CD4-positive, alpha-beta memory T cell (primary cell): Measurements from ENCODE around the gene VSTM2B. TPM values are rescaled to one million over a fixed set of nuclear protein-coding genes. Genes with fewer than 3 reads are reported as not detected.

Experiments used
- CTCF ChIA-PET: fragments of 350-600 bp; sonication (Branson Sonifier 250); formaldehyde crosslinking; loops from one replicate; lab custom pipeline; 2021; ENCODE audit warnings: inconsistent platforms; ENCODE audit not compliant: partially characterized antibody; lab: Charles Lee
- POLR2A ChIA-PET: fragments of 350-600 bp; sonication (Branson Sonifier 250); formaldehyde crosslinking; loops from one replicate; lab custom pipeline; 2021; ENCODE audit not compliant: partially characterized antibody; lab: Charles Lee
- DNase-seq, 5 donors: peaks; one replicate each; pipeline versions ENCODE4 v3.0.0 to v3.0.0-alpha.2; 2020 to 2022; ENCODE audit warnings: mixed read lengths in 1 of 5
- H3K27ac ChIP-seq: one replicate; pipeline ENCODE4 v1.7.0; 2013; ENCODE audit warnings: low read depth, low read length
- H3K27me3 ChIP-seq: 2 replicates; pipeline ENCODE4 v1.7.0; 2013; ENCODE audit warnings: mild to moderate bottlenecking, low read length, moderate library complexity; ENCODE audit not compliant: insufficient read depth
- H3K36me3 ChIP-seq: 2 replicates; pipeline ENCODE4 v1.7.0; 2013; ENCODE audit warnings: mild to moderate bottlenecking, low read length, moderate library complexity; ENCODE audit not compliant: insufficient read depth
- H3K4me1 ChIP-seq: 2 replicates; pipeline ENCODE4 v1.7.0; 2013; ENCODE audit warnings: mild to moderate bottlenecking, low read length, moderate library complexity; ENCODE audit not compliant: insufficient read depth
- H3K4me3 ChIP-seq, 2 donors: one replicate each; pipeline ENCODE4 v1.7.0; 2013; ENCODE audit warnings: low read length in 2 of 2, mild to moderate bottlenecking in 1 of 2
- H3K9me3 ChIP-seq, 2 donors: one replicate each; pipeline ENCODE4 v1.7.0; 2013; ENCODE audit warnings: low read length in 2 of 2, control low read depth in 1 of 2; ENCODE audit not compliant: control insufficient read depth in 1 of 2
- H3K27ac Mint-ChIP-seq, 7 donors: one replicate each; pipeline ENCODE4 v1.8.0; 2020 to 2021; ENCODE audit warnings: mixed read lengths in 7 of 7, mild to moderate bottlenecking in 6 of 7, inconsistent platforms in 3 of 7, moderate library complexity in 3 of 7
- H3K27me3 Mint-ChIP-seq, 2 donors: one replicate each; pipeline ENCODE4 v1.8.0; 2020 to 2021; ENCODE audit warnings: mixed read lengths in 2 of 2
- H3K36me3 Mint-ChIP-seq, 2 donors: one replicate each; pipeline ENCODE4 v1.8.0; 2020 to 2021; ENCODE audit warnings: mixed read lengths in 2 of 2, inconsistent platforms in 1 of 2, mild to moderate bottlenecking in 1 of 2
- H3K4me1 Mint-ChIP-seq, 4 donors: one replicate each; pipeline ENCODE4 v1.8.0; 2020 to 2021; ENCODE audit warnings: mixed read lengths in 4 of 4, mild to moderate bottlenecking in 1 of 4
- H3K4me3 Mint-ChIP-seq, 8 donors: one replicate each; pipeline ENCODE4 v1.8.0; 2020 to 2021; ENCODE audit warnings: mixed read lengths in 8 of 8, mild to moderate bottlenecking in 7 of 8, moderate library complexity in 6 of 8, inconsistent platforms in 3 of 8
- H3K9me3 Mint-ChIP-seq, 8 donors: one replicate each; pipeline ENCODE4 v1.8.0; 2020 to 2021; ENCODE audit warnings: mixed read lengths in 8 of 8, mild to moderate bottlenecking in 5 of 8, inconsistent platforms in 3 of 8, moderate library complexity in 1 of 8
- intact Hi-C: fragments of 100-400 bp; cut with micrococcal nuclease; formaldehyde crosslinking; loops from one replicate; pipeline ENCODE4 v1.15.1; 2023
- polyA plus RNA-seq, 2 donors: library from polyadenylated mRNA; unstranded; fragments of 300-500 nt; fragmentation: Illumina TruSeq; gene quantifications; one replicate each; pipeline ENCODE4 v1.2.3, GENCODE V29; 2021
- total RNA-seq, 2 experiments: library from RNA; stranded (reverse); gene quantifications; one replicate each; pipeline ENCODE4 v1.2.3, GENCODE V29; 2021

Gene VSTM2B
- total and polyA plus RNA-seq, 4 experiments from 2014 or later: not detected

DNA sequence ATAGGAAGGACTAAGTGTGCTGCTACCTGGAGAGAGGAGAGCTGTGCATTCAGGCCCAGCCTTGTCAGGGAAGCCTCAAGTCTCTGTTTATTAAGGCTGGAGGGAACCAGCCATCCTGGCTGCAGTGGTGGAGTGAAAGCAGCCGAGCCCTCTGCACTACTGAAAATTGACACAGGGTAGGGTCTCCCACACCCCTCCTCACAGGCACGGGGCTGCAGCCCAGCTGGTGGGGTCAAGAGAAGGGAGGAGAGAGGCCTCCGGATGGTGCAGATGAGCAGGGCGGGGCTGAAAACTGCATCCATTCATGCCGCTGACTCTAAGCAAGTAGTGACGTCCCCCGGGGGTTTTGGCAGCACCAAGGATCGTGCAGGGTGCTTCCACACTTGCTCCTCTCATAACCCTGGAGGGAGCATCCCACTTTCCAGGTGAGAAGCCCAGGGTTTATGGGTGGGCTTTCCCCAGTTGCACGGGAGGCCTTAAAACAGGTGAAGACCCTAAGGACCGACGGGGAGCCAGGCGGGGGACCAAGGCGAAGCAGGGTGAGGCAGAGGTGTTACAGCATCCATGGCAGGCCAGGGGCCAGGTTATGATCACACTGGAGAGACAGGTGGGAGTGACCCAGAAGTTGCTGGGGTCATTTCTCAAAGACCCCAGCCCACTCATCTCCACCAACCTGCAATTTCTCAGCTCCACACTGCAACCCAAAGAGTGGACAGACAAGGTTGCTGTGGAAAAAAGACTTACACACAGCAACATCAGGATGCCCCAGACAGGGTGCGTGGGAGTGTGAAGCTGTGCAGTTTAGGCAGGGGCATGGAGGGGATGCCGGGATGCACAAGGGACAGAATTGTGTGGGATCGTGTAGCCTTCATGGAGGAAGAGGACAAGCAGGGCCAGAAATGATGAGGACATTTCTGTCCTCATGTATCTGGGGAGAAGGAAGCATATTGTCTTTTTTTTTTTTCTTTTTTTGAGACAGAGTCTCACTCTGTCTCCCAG is 36.8 kb downstream of the VSTM2B start:
- Histone ChIP-seq H3K4me1 (no peaks in the 10 kb centered on the region), H3K4me3 (no peak overlapping the region), H3K36me3 (no peaks in the 10 kb centered on the region), H3K9me3 (no peaks in the 10 kb centered on the region), H3K27ac (no peak overlapping the region), H3K27me3 (no peaks in the 10 kb centered on the region)
- POLR2A ChIA-PET: no interaction called here
- H3K36me3 Mint-ChIP-seq: peaks cover 0 to 4% of the 10 kb centered on the region in 2 donors
- peak overlapping the region in 1 of 7 donors; percentile 47 for H3K27ac Mint-ChIP-seq
- no peak for DNase-seq
- no peak overlapping the region for H3K4me3 Mint-ChIP-seq
- intact Hi-C loops: no loop called here
- peaks cover 0 to 25% (median 15%) of the 10 kb centered on the region in 8 donors for H3K9me3 Mint-ChIP-seq
- CTCF ChIA-PET: no interaction called here
- peaks cover 0 to 6% (median under 1%) of the 10 kb centered on the region in 4 donors for H3K4me1 Mint-ChIP-seq
- H3K27me3 Mint-ChIP-seq: peaks cover 8 to 29% of the 10 kb centered on the region in 2 donors

GRCh38 chr19:29563486-29564101 is 37.8 kb downstream of the VSTM2B start:
- Mint-ChIP-seq H3K36me3 (peaks cover 0 to 4% of the 10 kb centered on the region in 2 donors), H3K9me3 (peaks cover 0 to 16% (median 11%) of the 10 kb centered on the region in 8 donors), H3K4me1 (peaks cover 0 to 6% (median under 1%) of the 10 kb centered on the region in 4 donors), H3K4me3 (no peak overlapping the region), H3K27ac (no peak overlapping the region), H3K27me3 (peaks cover 8 to 29% of the 10 kb centered on the region in 2 donors)
- no peaks in the 10 kb centered on the region for H3K36me3 ChIP-seq
- H3K27ac ChIP-seq: no peak overlapping the region
- intact Hi-C loops: no loop called here
- ChIA-PET POLR2A (no interaction called here), CTCF (no interaction called here)
- no peak overlapping the region for H3K4me3 ChIP-seq
- no peaks in the 10 kb centered on the region for H3K27me3 ChIP-seq
- H3K9me3 ChIP-seq: no peaks in the 10 kb centered on the region
- H3K4me1 ChIP-seq: no peaks in the 10 kb centered on the region
- no peak for DNase-seq

DNA sequence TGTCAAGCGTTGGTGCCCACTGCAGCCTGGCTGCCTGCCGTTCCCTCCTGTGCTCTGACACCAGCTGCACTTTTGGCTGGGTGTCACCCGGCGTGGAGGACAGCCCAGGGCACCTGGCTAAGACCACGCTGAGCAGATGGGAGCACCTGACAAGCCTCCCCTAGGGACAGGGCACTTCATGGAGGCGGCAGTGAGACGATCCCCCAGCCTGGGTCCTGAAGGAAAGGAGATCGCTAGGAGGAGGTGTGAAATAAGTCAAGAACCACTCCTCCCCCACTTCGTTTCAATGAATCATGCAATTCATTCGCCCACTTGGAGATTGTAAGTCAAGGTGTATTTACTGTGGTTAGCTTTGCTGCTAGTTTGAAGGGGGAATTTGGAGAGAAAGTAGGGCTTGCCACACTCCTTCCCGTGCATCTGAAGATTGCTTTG is 38.8 kb downstream of the VSTM2B start:
- intact Hi-C loops: no loop called here
- H3K4me1 Mint-ChIP-seq: peaks cover 0 to 6% (median under 1%) of the 10 kb centered on the region in 4 donors
- H3K27ac Mint-ChIP-seq: no peak overlapping the region
- Histone ChIP-seq H3K27ac (no peak overlapping the region), H3K9me3 (no peaks in the 10 kb centered on the region), H3K4me1 (no peaks in the 10 kb centered on the region), H3K36me3 (no peaks in the 10 kb centered on the region), H3K27me3 (no peaks in the 10 kb centered on the region), H3K4me3 (no peak overlapping the region)
- H3K9me3 Mint-ChIP-seq: peaks cover 0 to 9% (median 5%) of the 10 kb centered on the region in 8 donors
- H3K4me3 Mint-ChIP-seq: no peak overlapping the region
- DNase-seq: no peak
- H3K27me3 Mint-ChIP-seq: peaks cover 8 to 32% of the 10 kb centered on the region in 2 donors
- POLR2A ChIA-PET: no interaction called here
- CTCF ChIA-PET: no interaction called here
- H3K36me3 Mint-ChIP-seq: no peaks in the 10 kb centered on the region

DNA sequence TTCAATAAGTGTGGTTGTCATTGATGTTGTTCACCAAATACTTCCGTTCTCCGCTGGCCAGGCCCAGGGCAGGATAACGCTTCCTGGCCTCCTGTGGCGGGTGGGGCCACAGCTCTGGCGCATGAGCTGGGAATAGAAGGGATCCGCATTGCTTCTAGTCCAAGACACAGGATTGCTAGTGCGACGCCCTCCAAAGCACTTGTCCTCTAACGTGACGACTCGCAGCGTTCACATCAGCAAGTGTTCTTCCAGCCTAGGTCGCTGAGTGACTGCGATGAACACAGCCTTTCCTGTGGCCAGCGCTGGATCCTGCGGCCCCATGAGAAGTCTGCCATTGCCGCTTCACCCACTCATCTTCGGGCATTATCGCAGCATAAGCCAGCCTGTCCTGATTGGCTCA is 39.4 kb downstream of the VSTM2B start:
- POLR2A ChIA-PET: no interaction called here

DNA sequence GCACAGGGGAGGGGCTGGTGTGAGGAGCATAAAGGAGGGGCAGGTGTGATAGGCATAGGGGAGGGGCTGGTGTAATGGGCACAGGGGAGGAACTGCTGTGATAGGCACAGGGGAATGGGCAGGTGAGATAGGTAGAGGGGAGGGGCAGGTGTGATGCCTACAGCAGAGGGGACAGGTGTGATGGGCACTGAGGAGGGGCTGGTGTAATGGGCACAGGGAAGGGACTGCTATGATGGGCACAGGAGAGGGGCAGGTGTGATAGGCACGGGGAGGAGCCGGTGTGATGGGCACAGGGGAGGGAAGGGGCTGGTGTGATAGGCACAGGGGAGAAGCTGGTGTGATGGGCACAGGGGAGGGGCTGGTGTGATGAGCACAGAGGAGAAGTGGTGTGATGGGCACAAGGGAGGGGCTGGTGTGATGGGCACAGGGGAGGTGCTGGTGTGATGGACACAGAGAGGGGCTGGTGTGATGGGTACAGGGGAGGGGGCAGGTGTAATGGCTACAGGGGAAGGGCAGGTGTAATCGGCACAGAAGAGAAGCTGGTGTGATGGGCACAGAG is 40.8 kb downstream of the VSTM2B start:
- no peaks in the 10 kb centered on the region for H3K9me3 ChIP-seq
- H3K27ac Mint-ChIP-seq: no peak overlapping the region
- H3K27me3 ChIP-seq: no peaks in the 10 kb centered on the region
- no peak overlapping the region for H3K4me3 Mint-ChIP-seq
- intact Hi-C loops: no loop called here
- H3K4me1 ChIP-seq: no peaks in the 10 kb centered on the region
- H3K4me1 Mint-ChIP-seq: peaks cover 0 to 6% (median under 1%) of the 10 kb centered on the region in 4 donors
- peaks cover 8 to 39% of the 10 kb centered on the region in 2 donors for H3K27me3 Mint-ChIP-seq
- H3K36me3 ChIP-seq: no peaks in the 10 kb centered on the region
- ChIA-PET CTCF (no interaction called here), POLR2A (no interaction called here)
- DNase-seq: no peak
- no peaks in the 10 kb centered on the region for H3K36me3 Mint-ChIP-seq
- no peak overlapping the region for H3K4me3 ChIP-seq
- no peak overlapping the region for H3K27ac ChIP-seq
- peaks cover 0 to 4% (median 0%) of the 10 kb centered on the region in 8 donors for H3K9me3 Mint-ChIP-seq

More for the DNA sequence above, 39.4 kb downstream of the VSTM2B start:
- no peak overlapping the region for H3K4me3 Mint-ChIP-seq
- CTCF ChIA-PET: no interaction called here
- H3K4me1 ChIP-seq: no peaks in the 10 kb centered on the region
- H3K36me3 ChIP-seq: no peaks in the 10 kb centered on the region
- peaks cover 0 to 6% (median under 1%) of the 10 kb centered on the region in 4 donors for H3K4me1 Mint-ChIP-seq
- no peaks in the 10 kb centered on the region for H3K36me3 Mint-ChIP-seq
- H3K4me3 ChIP-seq: no peak overlapping the region
- no peaks in the 10 kb centered on the region for H3K27me3 ChIP-seq
- H3K27me3 Mint-ChIP-seq: peaks cover 8 to 32% of the 10 kb centered on the region in 2 donors
- H3K9me3 ChIP-seq: no peaks in the 10 kb centered on the region
- intact Hi-C loops: no loop called here
- H3K27ac ChIP-seq: no peak overlapping the region
- peaks cover 0 to 4% (median under 1%) of the 10 kb centered on the region in 8 donors for H3K9me3 Mint-ChIP-seq
- no peak for DNase-seq
- no peak overlapping the region for H3K27ac Mint-ChIP-seq

- intact Hi-C loops: no loop called here
- Mint-ChIP-seq H3K4me3 (no peak overlapping the region), H3K4me1 (peaks cover 0 to 6% (median under 1%) of the 10 kb centered on the region in 4 donors), H3K27ac (no peak overlapping the region), H3K27me3 (peaks cover 5 to 44% of the 10 kb centered on the region in 2 donors), H3K36me3 (no peaks in the 10 kb centered on the region), H3K9me3 (peaks cover 0 to 2% (median 0%) of the 10 kb centered on the region in 8 donors)
- Histone ChIP-seq H3K27me3 (no peaks in the 10 kb centered on the region), H3K36me3 (no peaks in the 10 kb centered on the region), H3K4me3 (no peak overlapping the region), H3K4me1 (no peaks in the 10 kb centered on the region), H3K27ac (no peak overlapping the region), H3K9me3 (no peaks in the 10 kb centered on the region)
- ChIA-PET CTCF (no interaction called here), POLR2A (no interaction called here)
- DNase-seq: no peak
These were observed 41.6 kb downstream of the VSTM2B start for GRCh38 chr19:29567366-29567915.
